Kidney epithelial cell (primary cell): ENCODE measurements around the gene DEPDC4. TPM values are rescaled to one million over a fixed set of nuclear protein-coding genes. Genes with fewer than 3 reads are reported as not detected.
"Not testable (repeated sequence)": the region's sequence is repeated elsewhere in the genome, so short reads cannot be mapped to it uniquely, and the experiment has no call there.

Source experiments
- DNase-seq: peaks from one replicate; pipeline ENCODE4 v3.0.0-alpha.2; 2010; ENCODE audit warnings: low read depth
- H3K27me3 ChIP-seq: 2 replicates; pipeline ENCODE4 v1.6.0; 2011; ENCODE audit warnings: low read length; ENCODE audit not compliant: control insufficient read depth, insufficient read depth
- H3K36me3 ChIP-seq: 2 replicates; pipeline ENCODE4 v1.5.1; 2011; ENCODE audit warnings: low read length; ENCODE audit not compliant: control insufficient read depth, insufficient read depth
- H3K4me3 ChIP-seq: 2 replicates; pipeline ENCODE4 v1.5.1; 2011; ENCODE audit warnings: low read depth, mild to moderate bottlenecking, control low read depth, low read length
- total RNA-seq: library from RNA; depleted of rRNA; stranded (reverse); fragments of >200 nt; gene quantifications from 2 replicates; pipeline ENCODE4 v1.2.3, GENCODE V29; 2015
- TF ChIP-seq, protein P1 (sequence below): IDR thresholded peaks from 2 replicates; pipeline ENCODE4 v1.5.1; 2011; ENCODE audit warnings: mild to moderate bottlenecking, moderate library complexity, low read length, control low read depth, inconsistent platforms; ENCODE audit not compliant: insufficient read depth, poor library complexity, severe bottlenecking

Gene DEPDC4
- total RNA-seq, 1 donor from 2014 or later = 1.0 TPM

DNA sequence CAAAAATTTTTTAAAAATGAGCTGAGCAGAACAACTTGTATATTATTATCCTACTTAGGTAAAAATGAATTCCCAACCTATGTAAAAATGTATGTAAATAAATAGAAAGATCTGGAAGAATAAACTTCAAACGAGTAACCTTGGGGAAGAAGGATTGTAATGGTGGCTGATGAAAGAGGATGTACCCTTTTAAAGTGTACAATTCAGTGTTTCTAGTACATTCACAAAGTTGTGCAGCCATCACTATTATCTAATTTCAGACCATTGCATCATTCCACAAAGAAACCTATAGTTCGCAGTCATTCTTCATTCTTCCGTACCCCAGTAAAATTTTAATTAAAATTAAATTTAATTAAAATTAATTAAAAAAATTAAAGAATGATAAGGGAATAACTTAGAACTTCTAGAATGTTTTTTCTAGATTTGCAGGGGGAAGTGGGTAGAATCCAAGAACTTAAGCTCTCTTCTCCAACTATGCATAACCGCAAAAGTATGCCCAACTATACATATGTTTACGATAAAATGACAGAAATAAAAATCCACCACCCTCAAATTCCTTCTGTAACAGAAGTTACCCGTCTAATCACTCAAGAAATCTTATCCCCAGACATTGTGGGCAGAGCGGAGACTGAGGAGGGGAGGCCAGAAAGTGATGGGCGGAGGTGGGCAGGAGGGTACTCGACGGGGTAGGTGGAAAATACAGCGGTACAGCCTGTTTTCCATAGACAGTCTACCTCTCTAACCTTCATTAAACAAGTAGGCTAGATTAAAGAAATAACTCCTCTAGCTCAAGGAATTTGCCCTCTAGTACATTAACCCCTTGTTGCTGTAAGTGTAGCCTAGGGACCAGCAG is 921 bp downstream of the DEPDC4 start:
- no peak for DNase-seq
- Histone ChIP-seq H3K36me3 (no peaks in the 10 kb centered on the region), H3K27me3 (no peaks in the 10 kb centered on the region), H3K4me3 (peak overlapping the region; percentile 96)
- TF ChIP-seq, protein P1, sequence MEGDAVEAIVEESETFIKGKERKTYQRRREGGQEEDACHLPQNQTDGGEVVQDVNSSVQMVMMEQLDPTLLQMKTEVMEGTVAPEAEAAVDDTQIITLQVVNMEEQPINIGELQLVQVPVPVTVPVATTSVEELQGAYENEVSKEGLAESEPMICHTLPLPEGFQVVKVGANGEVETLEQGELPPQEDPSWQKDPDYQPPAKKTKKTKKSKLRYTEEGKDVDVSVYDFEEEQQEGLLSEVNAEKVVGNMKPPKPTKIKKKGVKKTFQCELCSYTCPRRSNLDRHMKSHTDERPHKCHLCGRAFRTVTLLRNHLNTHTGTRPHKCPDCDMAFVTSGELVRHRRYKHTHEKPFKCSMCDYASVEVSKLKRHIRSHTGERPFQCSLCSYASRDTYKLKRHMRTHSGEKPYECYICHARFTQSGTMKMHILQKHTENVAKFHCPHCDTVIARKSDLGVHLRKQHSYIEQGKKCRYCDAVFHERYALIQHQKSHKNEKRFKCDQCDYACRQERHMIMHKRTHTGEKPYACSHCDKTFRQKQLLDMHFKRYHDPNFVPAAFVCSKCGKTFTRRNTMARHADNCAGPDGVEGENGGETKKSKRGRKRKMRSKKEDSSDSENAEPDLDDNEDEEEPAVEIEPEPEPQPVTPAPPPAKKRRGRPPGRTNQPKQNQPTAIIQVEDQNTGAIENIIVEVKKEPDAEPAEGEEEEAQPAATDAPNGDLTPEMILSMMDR = no peak

DNA sequence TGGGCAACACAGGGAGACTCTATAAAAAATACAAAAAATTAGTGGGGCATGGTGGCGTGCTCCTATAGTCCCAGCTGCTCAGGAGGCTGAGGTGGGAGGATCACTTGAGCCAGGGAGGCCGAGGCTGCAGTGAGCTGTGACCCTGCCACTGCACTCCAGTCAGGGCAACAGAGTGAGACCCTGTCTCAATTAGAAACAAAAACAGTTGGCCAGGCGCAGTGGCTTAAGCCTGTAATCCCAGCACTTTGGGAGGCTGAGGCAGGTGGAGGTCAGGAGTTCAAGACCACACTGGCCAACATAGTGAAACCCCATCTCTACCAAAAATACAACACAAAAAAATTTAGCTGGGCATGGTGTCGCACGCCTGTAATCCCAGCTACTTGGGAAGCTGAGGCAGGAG is 1.8 kb downstream of the DEPDC4 start:
- H3K36me3 ChIP-seq, DNase-seq: not testable (repeated sequence)

DNA sequence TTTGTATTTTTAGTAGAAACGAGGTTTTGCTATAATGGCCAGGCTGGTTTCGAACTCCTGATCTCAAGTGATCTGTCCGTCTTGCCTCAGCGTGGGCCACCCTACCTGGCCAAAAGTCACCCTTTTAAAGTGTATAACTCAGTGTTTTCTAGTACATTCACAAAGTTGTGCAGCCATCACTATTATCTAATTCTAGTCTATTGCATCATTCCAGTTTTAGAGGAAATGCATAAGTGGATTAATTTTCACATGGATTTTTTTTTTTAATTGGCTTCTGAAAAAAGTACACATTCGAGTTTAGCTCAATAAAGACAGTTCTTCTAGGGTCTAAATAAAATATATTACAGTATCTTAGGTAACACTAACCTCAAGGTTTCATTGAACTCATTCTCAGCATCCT is 3.7 kb downstream of the DEPDC4 start:
- no peaks in the 10 kb centered on the region for H3K27me3 ChIP-seq
- DNase-seq = no peak
- TF ChIP-seq, protein P1 = no peak
- no peaks in the 10 kb centered on the region for H3K36me3 ChIP-seq
- H3K4me3 ChIP-seq = no peak overlapping the region

More for the DNA sequence above, 1.8 kb downstream of the DEPDC4 start:
- H3K27me3 ChIP-seq, H3K4me3 ChIP-seq: not testable (repeated sequence)

DNA sequence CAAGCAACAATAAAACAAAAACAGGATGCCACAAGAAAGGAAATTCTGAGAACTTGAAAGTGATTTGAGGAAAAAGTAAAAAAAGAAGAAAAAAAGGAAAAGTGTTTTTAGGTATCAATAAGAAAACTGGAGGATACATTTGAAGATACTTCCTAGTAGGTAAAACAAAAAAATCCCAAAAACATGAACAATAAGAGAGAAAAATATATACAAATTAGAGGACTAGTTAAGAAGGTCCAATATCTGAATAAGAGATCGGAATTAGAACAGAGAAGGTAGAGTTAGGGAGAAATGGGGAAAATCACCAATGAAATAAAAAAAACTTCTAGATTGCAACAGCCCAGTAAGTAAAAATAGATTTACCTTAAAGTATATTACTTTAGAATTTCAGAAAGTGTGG is 8.8 kb downstream of the DEPDC4 start:
- H3K27me3 ChIP-seq = no peaks in the 10 kb centered on the region
- no peak overlapping the region for H3K4me3 ChIP-seq
- no peak for DNase-seq
- no peaks in the 10 kb centered on the region for H3K36me3 ChIP-seq
- TF ChIP-seq, protein P1 = no peak

DNA sequence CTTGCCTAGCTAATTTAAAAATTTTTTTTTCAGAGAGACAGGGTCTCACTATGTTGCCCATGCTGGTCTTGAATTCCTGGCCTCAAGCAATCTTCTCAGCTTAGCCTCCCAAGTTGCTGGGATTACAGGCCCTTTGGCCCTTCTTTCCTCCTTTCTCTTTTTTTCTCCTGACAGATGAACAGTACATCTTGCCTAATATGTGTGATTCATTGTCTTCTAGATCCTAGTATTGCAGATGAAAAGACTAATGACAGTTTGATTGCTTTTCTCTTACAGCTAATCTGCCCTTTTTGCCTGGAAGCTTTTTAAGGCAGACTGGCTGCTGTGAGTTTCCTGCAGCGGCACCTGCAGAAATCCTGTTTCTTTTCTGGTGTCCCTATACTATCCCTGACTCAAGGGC is 12.0 kb downstream of the DEPDC4 start:
- no peak for DNase-seq
- no peak overlapping the region for H3K4me3 ChIP-seq
- TF ChIP-seq, protein P1 = no peak
- no peaks in the 10 kb centered on the region for H3K36me3 ChIP-seq
- H3K27me3 ChIP-seq = no peaks in the 10 kb centered on the region

GRCh38 chr12:100253437-100253836 is 13.4 kb downstream of the DEPDC4 start:
- Histone ChIP-seq H3K27me3 (no peaks in the 10 kb centered on the region), H3K36me3 (no peaks in the 10 kb centered on the region), H3K4me3 (no peak overlapping the region)
- TF ChIP-seq, protein P1 = no peak
- no peak for DNase-seq
